Measurements from ENCODE around the gene BST1. TPM values are rescaled to one million over a fixed set of nuclear protein-coding genes. Genes with fewer than 3 reads are reported as not detected.

The BST1 gene
- total RNA-seq, 1 experiment from 2014 or later = 1.4 TPM

DNA sequence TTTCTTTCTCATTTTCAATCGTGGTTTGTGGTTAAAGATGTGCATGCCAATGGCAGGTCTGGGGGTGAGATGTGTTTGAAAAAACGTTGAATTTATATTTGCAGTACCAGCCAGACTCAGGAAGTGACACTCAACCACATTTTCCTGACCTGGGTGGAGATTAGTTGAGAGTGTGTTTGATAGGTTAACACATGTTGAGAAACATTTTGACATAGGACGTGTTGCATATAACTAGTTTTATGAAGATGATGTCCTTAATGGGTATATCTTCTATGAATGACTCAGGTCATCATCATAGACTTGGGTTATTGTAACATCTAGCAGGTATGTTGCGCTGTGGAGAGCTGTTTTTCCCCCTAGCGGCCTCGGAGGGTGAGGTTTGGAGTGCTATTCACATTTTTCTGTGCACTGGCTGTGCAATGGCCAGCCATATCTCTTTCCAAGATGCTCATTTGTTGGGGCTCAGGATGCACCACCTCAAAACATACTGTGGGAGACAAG, 53.5 kb downstream of the BST1 start:
- CTCF ChIA-PET = interaction anchor here (0.8 to 1.9 kb wide), 3 partner anchors 19 to 30 kb away, joined by 3 to 6 read pairs (median 3); no protein-coding TSS in a partner anchor
- DNase-seq (ENCODE audit: low spot score) = no peak
- H3K27me3 Mint-ChIP-seq (ENCODE audit: low read depth) = no peaks in the 10 kb centered on the region; the same call in none of the 2 replicates

GRCh38 chr4:15757054-15757453, 54.2 kb downstream of the BST1 start:
- H3K9me3 Mint-ChIP-seq = peaks cover 9% of the 10 kb centered on the region
- no peaks in the 10 kb centered on the region; the same call in none of the 2 replicates for H3K27me3 Mint-ChIP-seq (ENCODE audit: low read depth)
- no peaks in the 10 kb centered on the region for H3K4me1 Mint-ChIP-seq
- DNase-seq (ENCODE audit: low spot score) = no peak
- ChIA-PET POLR2A (no interaction called here), CTCF (interaction anchor here (1.0 to 1.9 kb wide), 3 partner anchors 9 to 22 kb away, joined by 3 to 6 read pairs (median 3); no protein-coding TSS in a partner anchor)
- no peaks in the 10 kb centered on the region for H3K36me3 Mint-ChIP-seq
- no peak overlapping the region for H3K4me3 Mint-ChIP-seq
- H3K27ac Mint-ChIP-seq = no peak overlapping the region
- ATAC-seq = no peak
- TF ChIP-seq, protein P1, sequence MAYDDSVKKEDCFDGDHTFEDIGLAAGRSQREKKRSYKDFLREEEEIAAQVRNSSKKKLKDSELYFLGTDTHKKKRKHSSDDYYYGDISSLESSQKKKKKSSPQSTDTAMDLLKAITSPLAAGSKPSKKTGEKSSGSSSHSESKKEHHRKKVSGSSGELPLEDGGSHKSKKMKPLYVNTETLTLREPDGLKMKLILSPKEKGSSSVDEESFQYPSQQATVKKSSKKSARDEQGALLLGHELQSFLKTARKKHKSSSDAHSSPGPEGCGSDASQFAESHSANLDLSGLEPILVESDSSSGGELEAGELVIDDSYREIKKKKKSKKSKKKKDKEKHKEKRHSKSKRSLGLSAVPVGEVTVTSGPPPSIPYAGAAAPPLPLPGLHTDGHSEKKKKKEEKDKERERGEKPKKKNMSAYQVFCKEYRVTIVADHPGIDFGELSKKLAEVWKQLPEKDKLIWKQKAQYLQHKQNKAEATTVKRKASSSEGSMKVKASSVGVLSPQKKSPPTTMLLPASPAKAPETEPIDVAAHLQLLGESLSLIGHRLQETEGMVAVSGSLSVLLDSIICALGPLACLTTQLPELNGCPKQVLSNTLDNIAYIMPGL (CRISPR knock-in tag; IDR thresholded peaks at IDR 0.05) = no peak
- no peak for TF ChIP-seq ERG (CRISPR knock-in tag; IDR thresholded peaks at IDR 0.05)
- TF ChIP-seq, protein P2, sequence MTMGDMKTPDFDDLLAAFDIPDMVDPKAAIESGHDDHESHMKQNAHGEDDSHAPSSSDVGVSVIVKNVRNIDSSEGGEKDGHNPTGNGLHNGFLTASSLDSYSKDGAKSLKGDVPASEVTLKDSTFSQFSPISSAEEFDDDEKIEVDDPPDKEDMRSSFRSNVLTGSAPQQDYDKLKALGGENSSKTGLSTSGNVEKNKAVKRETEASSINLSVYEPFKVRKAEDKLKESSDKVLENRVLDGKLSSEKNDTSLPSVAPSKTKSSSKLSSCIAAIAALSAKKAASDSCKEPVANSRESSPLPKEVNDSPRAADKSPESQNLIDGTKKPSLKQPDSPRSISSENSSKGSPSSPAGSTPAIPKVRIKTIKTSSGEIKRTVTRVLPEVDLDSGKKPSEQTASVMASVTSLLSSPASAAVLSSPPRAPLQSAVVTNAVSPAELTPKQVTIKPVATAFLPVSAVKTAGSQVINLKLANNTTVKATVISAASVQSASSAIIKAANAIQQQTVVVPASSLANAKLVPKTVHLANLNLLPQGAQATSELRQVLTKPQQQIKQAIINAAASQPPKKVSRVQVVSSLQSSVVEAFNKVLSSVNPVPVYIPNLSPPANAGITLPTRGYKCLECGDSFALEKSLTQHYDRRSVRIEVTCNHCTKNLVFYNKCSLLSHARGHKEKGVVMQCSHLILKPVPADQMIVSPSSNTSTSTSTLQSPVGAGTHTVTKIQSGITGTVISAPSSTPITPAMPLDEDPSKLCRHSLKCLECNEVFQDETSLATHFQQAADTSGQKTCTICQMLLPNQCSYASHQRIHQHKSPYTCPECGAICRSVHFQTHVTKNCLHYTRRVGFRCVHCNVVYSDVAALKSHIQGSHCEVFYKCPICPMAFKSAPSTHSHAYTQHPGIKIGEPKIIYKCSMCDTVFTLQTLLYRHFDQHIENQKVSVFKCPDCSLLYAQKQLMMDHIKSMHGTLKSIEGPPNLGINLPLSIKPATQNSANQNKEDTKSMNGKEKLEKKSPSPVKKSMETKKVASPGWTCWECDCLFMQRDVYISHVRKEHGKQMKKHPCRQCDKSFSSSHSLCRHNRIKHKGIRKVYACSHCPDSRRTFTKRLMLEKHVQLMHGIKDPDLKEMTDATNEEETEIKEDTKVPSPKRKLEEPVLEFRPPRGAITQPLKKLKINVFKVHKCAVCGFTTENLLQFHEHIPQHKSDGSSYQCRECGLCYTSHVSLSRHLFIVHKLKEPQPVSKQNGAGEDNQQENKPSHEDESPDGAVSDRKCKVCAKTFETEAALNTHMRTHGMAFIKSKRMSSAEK (CRISPR knock-in tag; IDR thresholded peaks at IDR 0.05; ENCODE audit: borderline replicate concordance) = no peak
- TF ChIP-seq ZNF138 (CRISPR knock-in tag; conservative IDR thresholded peaks at IDR 0.05) = no peak
- no peak for TF ChIP-seq TEAD1 (CRISPR knock-in tag; IDR thresholded peaks at IDR 0.05)
- no peak for TF ChIP-seq OVOL2 (CRISPR knock-in tag; IDR thresholded peaks at IDR 0.05; ENCODE audit: borderline replicate concordance)
- no peak for TF ChIP-seq RORB (CRISPR knock-in tag; IDR thresholded peaks at IDR 0.05)
- no peak for TF ChIP-seq ZNF232 (CRISPR knock-in tag; IDR thresholded peaks at IDR 0.05)
- TF ChIP-seq, protein P3, sequence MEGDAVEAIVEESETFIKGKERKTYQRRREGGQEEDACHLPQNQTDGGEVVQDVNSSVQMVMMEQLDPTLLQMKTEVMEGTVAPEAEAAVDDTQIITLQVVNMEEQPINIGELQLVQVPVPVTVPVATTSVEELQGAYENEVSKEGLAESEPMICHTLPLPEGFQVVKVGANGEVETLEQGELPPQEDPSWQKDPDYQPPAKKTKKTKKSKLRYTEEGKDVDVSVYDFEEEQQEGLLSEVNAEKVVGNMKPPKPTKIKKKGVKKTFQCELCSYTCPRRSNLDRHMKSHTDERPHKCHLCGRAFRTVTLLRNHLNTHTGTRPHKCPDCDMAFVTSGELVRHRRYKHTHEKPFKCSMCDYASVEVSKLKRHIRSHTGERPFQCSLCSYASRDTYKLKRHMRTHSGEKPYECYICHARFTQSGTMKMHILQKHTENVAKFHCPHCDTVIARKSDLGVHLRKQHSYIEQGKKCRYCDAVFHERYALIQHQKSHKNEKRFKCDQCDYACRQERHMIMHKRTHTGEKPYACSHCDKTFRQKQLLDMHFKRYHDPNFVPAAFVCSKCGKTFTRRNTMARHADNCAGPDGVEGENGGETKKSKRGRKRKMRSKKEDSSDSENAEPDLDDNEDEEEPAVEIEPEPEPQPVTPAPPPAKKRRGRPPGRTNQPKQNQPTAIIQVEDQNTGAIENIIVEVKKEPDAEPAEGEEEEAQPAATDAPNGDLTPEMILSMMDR (IDR thresholded peaks at IDR 0.05) = no peak
- TF ChIP-seq ZNF416 (CRISPR knock-in tag; IDR thresholded peaks at IDR 0.05) = no peak
- TF ChIP-seq ZNF121 (CRISPR knock-in tag; IDR thresholded peaks at IDR 0.05) = no peak
- TF ChIP-seq ZNF512 (CRISPR knock-in tag; IDR thresholded peaks at IDR 0.05; ENCODE audit: borderline replicate concordance) = no peak
- TF ChIP-seq JUN (CRISPR knock-in tag; IDR thresholded peaks at IDR 0.05) = no peak
- TF ChIP-seq TEAD4 (CRISPR knock-in tag; IDR thresholded peaks at IDR 0.05) = no peak
- no peak for TF ChIP-seq CREM (CRISPR knock-in tag; IDR thresholded peaks at IDR 0.05)
- no peak for TF ChIP-seq TCF7 (CRISPR knock-in tag; IDR thresholded peaks at IDR 0.05; ENCODE audit: low read depth)
- TF ChIP-seq ATF1 (CRISPR knock-in tag; IDR thresholded peaks at IDR 0.05) = no peak
- TF ChIP-seq ETV6 (CRISPR knock-in tag; IDR thresholded peaks at IDR 0.05) = no peak

More for the DNA sequence above, 53.5 kb downstream of the BST1 start:
- H3K27ac Mint-ChIP-seq = no peak overlapping the region
- peak; percentile 53; the same call in 1 of the 2 replicates for ATAC-seq
- TF ChIP-seq, protein P4, sequence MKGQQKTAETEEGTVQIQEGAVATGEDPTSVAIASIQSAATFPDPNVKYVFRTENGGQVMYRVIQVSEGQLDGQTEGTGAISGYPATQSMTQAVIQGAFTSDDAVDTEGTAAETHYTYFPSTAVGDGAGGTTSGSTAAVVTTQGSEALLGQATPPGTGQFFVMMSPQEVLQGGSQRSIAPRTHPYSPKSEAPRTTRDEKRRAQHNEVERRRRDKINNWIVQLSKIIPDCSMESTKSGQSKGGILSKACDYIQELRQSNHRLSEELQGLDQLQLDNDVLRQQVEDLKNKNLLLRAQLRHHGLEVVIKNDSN (CRISPR knock-in tag; IDR thresholded peaks at IDR 0.05) = no peak
- TF ChIP-seq USF2 (CRISPR knock-in tag; IDR thresholded peaks at IDR 0.05) = no peak
- TF ChIP-seq PRRX2 (CRISPR knock-in tag; IDR thresholded peaks at IDR 0.05) = no peak
- TF ChIP-seq JUN (CRISPR knock-in tag; IDR thresholded peaks at IDR 0.05) = no peak
- no peak for TF ChIP-seq NR1H2 (CRISPR knock-in tag; IDR thresholded peaks at IDR 0.05)
- TF ChIP-seq NFE2L1 (CRISPR knock-in tag; IDR thresholded peaks at IDR 0.05) = no peak
- peaks cover 9% of the 10 kb centered on the region for H3K9me3 Mint-ChIP-seq
- H3K4me3 Mint-ChIP-seq = no peak overlapping the region
- no peaks in the 10 kb centered on the region for H3K36me3 Mint-ChIP-seq
- no peaks in the 10 kb centered on the region for H3K4me1 Mint-ChIP-seq
- POLR2A ChIA-PET = no interaction called here

All from WTC11 (cell line).